BE2C (cell line): Measurements from ENCODE around the gene CHMP1B.

Source experiments
- DNase-seq: peaks from one replicate; pipeline ENCODE4 v3.0.0-alpha.2; 2020
- H3K27me3 ChIP-seq: fragments of 250-450 bp; sonication (Bioruptor Pico); 2 replicates; pipeline ENCODE4 v1.5.1; 2020; ENCODE audit warnings: mild to moderate bottlenecking
- H3K36me3 ChIP-seq: fragments of 250-450 bp; sonication (Bioruptor Pico); 2 replicates; pipeline ENCODE4 v1.5.1; 2020; ENCODE audit warnings: mild to moderate bottlenecking
- H3K4me1 ChIP-seq: fragments of 250-450 bp; sonication (Bioruptor Pico); 2 replicates; pipeline ENCODE4 v1.5.1; 2020
- H3K4me3 ChIP-seq: 2 replicates; pipeline ENCODE4 v1.5.1; 2011; ENCODE audit warnings: low read depth, low read length
- H3K9me3 ChIP-seq: fragments of 250-450 bp; sonication (Bioruptor Pico); 2 replicates; pipeline ENCODE4 v1.5.1; 2020
- TF ChIP-seq, protein P1 (sequence below): IDR thresholded peaks from 2 replicates; pipeline ENCODE4 v1.5.1; 2012; ENCODE audit warnings: mild to moderate bottlenecking, low read depth, low read length

CHMP1B gene

DNA sequence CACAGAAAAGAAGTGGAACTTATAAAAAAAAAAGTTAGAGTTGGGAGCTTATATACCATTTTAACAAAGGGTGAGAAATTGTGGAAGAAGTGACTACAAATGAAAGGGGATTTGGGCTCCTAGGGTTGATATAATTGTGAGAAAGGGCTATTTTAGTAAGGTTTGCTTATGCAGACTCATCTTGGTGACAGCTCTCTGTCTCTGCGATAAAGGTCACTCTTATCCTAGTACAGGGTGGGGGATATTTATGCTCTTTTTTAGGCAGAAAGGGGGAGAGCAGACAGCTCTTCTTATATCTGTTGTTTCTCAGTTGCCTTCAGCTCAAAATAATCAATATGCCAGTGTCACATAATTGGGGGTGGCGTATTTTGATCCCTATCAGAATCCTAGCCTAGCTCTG is 31.3 kb upstream of the CHMP1B start:
- no peak for DNase-seq
- H3K4me3 ChIP-seq: no peak overlapping the region
- TF ChIP-seq, protein P1, sequence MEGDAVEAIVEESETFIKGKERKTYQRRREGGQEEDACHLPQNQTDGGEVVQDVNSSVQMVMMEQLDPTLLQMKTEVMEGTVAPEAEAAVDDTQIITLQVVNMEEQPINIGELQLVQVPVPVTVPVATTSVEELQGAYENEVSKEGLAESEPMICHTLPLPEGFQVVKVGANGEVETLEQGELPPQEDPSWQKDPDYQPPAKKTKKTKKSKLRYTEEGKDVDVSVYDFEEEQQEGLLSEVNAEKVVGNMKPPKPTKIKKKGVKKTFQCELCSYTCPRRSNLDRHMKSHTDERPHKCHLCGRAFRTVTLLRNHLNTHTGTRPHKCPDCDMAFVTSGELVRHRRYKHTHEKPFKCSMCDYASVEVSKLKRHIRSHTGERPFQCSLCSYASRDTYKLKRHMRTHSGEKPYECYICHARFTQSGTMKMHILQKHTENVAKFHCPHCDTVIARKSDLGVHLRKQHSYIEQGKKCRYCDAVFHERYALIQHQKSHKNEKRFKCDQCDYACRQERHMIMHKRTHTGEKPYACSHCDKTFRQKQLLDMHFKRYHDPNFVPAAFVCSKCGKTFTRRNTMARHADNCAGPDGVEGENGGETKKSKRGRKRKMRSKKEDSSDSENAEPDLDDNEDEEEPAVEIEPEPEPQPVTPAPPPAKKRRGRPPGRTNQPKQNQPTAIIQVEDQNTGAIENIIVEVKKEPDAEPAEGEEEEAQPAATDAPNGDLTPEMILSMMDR: no peak

DNA sequence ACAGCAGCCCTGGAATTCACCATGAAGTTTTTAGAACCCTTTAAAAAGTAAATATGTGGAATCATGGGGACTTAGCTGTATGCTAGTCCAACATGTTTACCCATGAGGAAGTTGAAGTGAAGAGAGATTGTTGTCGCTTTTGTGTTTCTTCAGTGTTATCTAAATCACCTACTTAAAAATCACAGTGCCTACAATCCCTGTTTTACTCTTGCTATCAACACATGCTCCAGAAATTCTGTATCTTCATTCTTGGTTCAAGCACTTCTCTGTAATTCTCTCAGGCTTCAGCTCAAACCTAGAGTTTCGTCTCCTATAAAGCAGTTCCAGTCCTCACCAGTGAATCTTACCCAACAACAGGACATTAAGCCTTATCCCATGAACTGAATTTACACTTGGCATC is 30.5 kb upstream of the CHMP1B start:
- TF ChIP-seq, protein P1: no peak
- no peaks in the 10 kb centered on the region for H3K4me1 ChIP-seq
- no peak for DNase-seq
- H3K9me3 ChIP-seq: no peaks in the 10 kb centered on the region
- peaks cover 9% of the 10 kb centered on the region for H3K27me3 ChIP-seq
- no peaks in the 10 kb centered on the region for H3K36me3 ChIP-seq
- no peak overlapping the region for H3K4me3 ChIP-seq

More for the DNA sequence above, 31.3 kb upstream of the CHMP1B start:
- H3K9me3 ChIP-seq: no peaks in the 10 kb centered on the region
- H3K4me1 ChIP-seq: no peaks in the 10 kb centered on the region
- peaks cover 9% of the 10 kb centered on the region for H3K27me3 ChIP-seq
- no peaks in the 10 kb centered on the region for H3K36me3 ChIP-seq

DNA sequence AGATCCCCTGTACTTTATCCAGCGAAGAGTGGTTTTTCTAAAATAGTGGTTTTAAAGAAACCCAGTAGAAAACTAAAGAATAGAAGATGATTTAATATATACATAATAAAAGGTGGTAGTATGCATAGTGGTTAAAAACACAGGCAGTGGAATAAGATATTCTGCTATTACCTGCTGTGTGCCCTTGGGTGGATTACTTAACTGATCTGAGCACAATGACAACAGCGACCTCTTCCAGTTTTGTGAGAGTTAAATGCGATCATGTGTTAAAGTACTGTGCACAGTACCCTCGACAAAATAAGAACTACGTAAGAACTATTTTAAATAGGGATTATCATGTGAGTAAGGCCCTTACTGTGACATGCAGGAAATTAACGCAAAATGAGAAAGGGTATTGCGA is 30.0 kb upstream of the CHMP1B start:
- H3K9me3 ChIP-seq: no peaks in the 10 kb centered on the region
- H3K4me3 ChIP-seq: no peak overlapping the region
- H3K27me3 ChIP-seq: peaks cover 9% of the 10 kb centered on the region
- DNase-seq: no peak
- TF ChIP-seq, protein P1: no peak
- H3K36me3 ChIP-seq: no peaks in the 10 kb centered on the region
- no peaks in the 10 kb centered on the region for H3K4me1 ChIP-seq

DNA sequence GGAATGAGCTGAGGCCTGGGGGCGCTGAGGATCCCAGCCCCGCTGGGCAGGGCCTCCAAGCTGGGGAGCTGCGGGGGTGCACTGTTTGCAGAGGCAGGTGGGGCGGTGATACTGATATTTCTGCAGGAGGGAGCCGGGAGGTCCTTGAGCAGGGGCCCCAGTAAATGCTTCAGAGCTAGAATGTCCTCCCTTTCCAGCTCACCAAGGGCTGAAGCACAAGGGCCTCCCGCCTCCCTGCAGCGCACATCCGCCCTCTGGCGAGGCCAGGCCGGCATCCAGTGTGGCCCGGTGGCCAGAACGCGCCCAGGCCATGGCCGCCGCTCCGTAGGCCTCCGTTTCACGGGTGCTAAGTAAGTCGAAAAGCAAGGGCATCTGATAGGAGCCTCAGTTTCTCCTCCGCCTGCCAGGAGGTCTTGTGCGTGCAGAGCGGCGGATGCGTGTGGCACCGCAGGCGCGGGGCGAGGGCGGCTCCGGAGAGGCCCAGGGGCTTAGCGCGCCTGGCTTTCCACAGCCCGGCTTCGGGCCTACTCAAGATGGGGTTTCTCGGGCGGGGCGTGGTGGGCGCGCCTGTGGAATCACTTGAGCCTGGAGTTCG is 29.5 kb upstream of the CHMP1B start:
- Histone ChIP-seq H3K27me3 (peaks cover 9% of the 10 kb centered on the region), H3K9me3 (no peaks in the 10 kb centered on the region), H3K36me3 (no peaks in the 10 kb centered on the region), H3K4me3 (no peak overlapping the region), H3K4me1 (no peaks in the 10 kb centered on the region)
- DNase-seq: no peak
- TF ChIP-seq, protein P1: no peak

DNA sequence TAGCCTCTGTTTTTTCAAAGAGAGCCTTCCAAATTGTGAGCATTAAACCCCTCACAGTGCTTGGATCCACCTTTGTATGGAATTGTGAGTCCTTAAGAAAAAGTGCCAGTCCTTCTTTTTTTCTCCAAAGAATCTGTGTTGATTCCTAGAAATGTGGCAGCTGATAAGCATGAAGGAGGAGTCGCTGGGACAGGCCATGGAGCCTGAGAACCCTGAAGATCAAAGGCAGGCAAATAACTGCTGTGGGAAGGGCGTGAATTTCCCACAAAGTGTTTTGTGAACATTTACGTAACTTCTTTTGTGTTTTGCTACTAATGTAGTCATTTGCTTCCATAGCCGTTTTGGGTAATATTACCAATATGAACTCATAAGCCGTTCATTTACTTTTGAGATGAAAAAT is 27.7 kb upstream of the CHMP1B start:
- DNase-seq: no peak
- TF ChIP-seq, protein P1: no peak

DNA sequence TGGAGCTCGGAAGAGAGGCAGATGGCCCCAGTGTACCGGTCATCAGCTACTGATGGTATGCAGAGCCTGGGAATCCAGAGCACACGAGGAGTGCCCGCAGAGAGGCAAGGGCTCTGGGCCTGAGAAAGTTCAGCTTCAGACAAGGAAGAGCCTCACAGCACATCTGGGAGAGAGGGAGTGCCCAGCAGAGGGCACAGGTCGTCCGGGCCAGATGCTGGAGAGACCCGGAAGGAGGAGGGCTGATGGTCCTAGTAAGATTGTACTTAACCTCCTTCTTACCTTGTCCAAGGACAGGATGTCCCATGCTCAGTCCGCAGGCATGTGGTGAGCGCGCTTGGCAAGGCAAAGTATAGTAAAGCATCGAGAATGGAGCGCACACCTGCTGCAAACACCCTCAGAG is 24.4 kb upstream of the CHMP1B start:
- Histone ChIP-seq H3K27me3 (no peaks in the 10 kb centered on the region), H3K4me1 (no peaks in the 10 kb centered on the region), H3K9me3 (no peaks in the 10 kb centered on the region), H3K36me3 (no peaks in the 10 kb centered on the region), H3K4me3 (no peak overlapping the region)
- TF ChIP-seq, protein P1: no peak
- DNase-seq: no peak

More for the DNA sequence above, 27.7 kb upstream of the CHMP1B start:
- H3K36me3 ChIP-seq: no peaks in the 10 kb centered on the region
- no peaks in the 10 kb centered on the region for H3K9me3 ChIP-seq
- H3K4me1 ChIP-seq: no peaks in the 10 kb centered on the region
- no peak overlapping the region for H3K4me3 ChIP-seq
- H3K27me3 ChIP-seq: peaks cover 5% of the 10 kb centered on the region
